IPS DF 6.9 (cell line): ENCODE measurements around the gene IQCF6.
"Not testable (repeated sequence)": the region's sequence is repeated elsewhere in the genome, so short reads cannot be mapped to it uniquely, and the experiment has no call there.

Source experiments
- DNase-seq: peaks from one replicate; pipeline ENCODE4 v3.0.0-alpha.2; 2013; ENCODE audit warnings: low read depth, low spot score
- H3K27ac ChIP-seq: one replicate; pipeline ENCODE4 v1.5.1; 2013; ENCODE audit warnings: low read length, control low read depth
- H3K27me3 ChIP-seq: 2 replicates; pipeline ENCODE4 v1.6.1; 2013; ENCODE audit warnings: mild to moderate bottlenecking, low read length; ENCODE audit not compliant: control insufficient read depth, insufficient read depth
- H3K36me3 ChIP-seq: 2 replicates; pipeline ENCODE4 v1.6.1; 2013; ENCODE audit warnings: low read length; ENCODE audit not compliant: control insufficient read depth, insufficient read depth
- H3K4me1 ChIP-seq: 2 replicates; pipeline ENCODE4 v1.6.1; 2013; ENCODE audit warnings: low read length; ENCODE audit not compliant: control insufficient read depth, insufficient read depth
- H3K4me3 ChIP-seq: 2 replicates; pipeline ENCODE4 v1.5.1; 2013; ENCODE audit warnings: mild to moderate bottlenecking, low read length
- H3K9me3 ChIP-seq: 2 replicates; pipeline ENCODE4 v1.6.1; 2013; ENCODE audit warnings: low read length, inconsistent platforms; ENCODE audit not compliant: control insufficient read depth, insufficient read depth
- WGBS: extraction: QIAGEN DNeasy Blood & Tissue Kit; methylation state at CpG from one replicate; pipeline ENCODE4 v1.1.7; 2013; ENCODE audit warnings: mixed read lengths, missing lambda C conversion rate; ENCODE audit not compliant: insufficient read length, insufficient coverage; 5-methylcytosine and 5-hydroxymethylcytosine counted together

Gene IQCF6

GRCh38 chr3:51773529-51774056 lies 5.4 kb downstream of the IQCF6 start:
- no peaks in the 10 kb centered on the region for H3K36me3 ChIP-seq
- H3K4me1 ChIP-seq = 0 out of 2 replicates have a peak, but pooled peaks cover 2% of the 10 kb centered on the region
- no peak overlapping the region for H3K4me3 ChIP-seq
- no peak overlapping the region for H3K27ac ChIP-seq
- no peaks in the 10 kb centered on the region for H3K27me3 ChIP-seq
- no peak for DNase-seq
- no peaks in the 10 kb centered on the region for H3K9me3 ChIP-seq
- WGBS = no CpG with 5 or more reads among the region's 4 CpGs

- no peak for DNase-seq
- H3K27me3 ChIP-seq = no peaks in the 10 kb centered on the region
- no peak overlapping the region for H3K4me3 ChIP-seq
- H3K27ac ChIP-seq = no peak overlapping the region
- H3K9me3 ChIP-seq = no peaks in the 10 kb centered on the region
- no peaks in the 10 kb centered on the region; the same call in 1 of the 2 replicates for H3K36me3 ChIP-seq
- H3K4me1 ChIP-seq = no peaks in the 10 kb centered on the region
Observed at GRCh38 chr3:51759203-51759602, 19.8 kb downstream of the IQCF6 start.

- not testable (repeated sequence) for H3K27me3 ChIP-seq, H3K27ac ChIP-seq, H3K4me1 ChIP-seq, H3K36me3 ChIP-seq, DNase-seq, H3K4me3 ChIP-seq, H3K9me3 ChIP-seq
- no CpG with 5 or more reads among the region's 13 CpGs for WGBS
Observed at GRCh38 chr3:51753763-51754750, 25.0 kb downstream of the IQCF6 start.

- Histone ChIP-seq H3K4me1 (no peaks in the 10 kb centered on the region), H3K4me3 (no peak overlapping the region), H3K27me3 (no peaks in the 10 kb centered on the region), H3K9me3 (no peaks in the 10 kb centered on the region), H3K27ac (no peak overlapping the region), H3K36me3 (no peaks in the 10 kb centered on the region)
- WGBS = no CpG with 5 or more reads among the region's 2 CpGs
- no peak for DNase-seq
Observed at GRCh38 chr3:51751287-51751686, 27.8 kb downstream of the IQCF6 start.

GRCh38 chr3:51750878-51751277 lies 28.2 kb downstream of the IQCF6 start:
- Histone ChIP-seq H3K27me3 (no peaks in the 10 kb centered on the region), H3K4me1 (no peaks in the 10 kb centered on the region), H3K36me3 (no peaks in the 10 kb centered on the region), H3K4me3 (no peak overlapping the region), H3K27ac (no peak overlapping the region), H3K9me3 (no peaks in the 10 kb centered on the region)
- DNase-seq = no peak
- WGBS = no CpG with 5 or more reads among the region's 1 CpG

GRCh38 chr3:51748327-51748726 lies 30.7 kb downstream of the IQCF6 start:
- no peaks in the 10 kb centered on the region for H3K36me3 ChIP-seq
- H3K9me3 ChIP-seq = no peaks in the 10 kb centered on the region
- H3K4me3 ChIP-seq = no peak overlapping the region
- WGBS = no CpG with 5 or more reads among the region's 1 CpG
- H3K27ac ChIP-seq = no peak overlapping the region
- DNase-seq = no peak
- no peaks in the 10 kb centered on the region for H3K4me1 ChIP-seq
- H3K27me3 ChIP-seq = no peaks in the 10 kb centered on the region

GRCh38 chr3:51747840-51748239 lies 31.2 kb downstream of the IQCF6 start:
- Histone ChIP-seq H3K36me3 (no peaks in the 10 kb centered on the region), H3K4me1 (no peaks in the 10 kb centered on the region), H3K27ac (no peak overlapping the region), H3K4me3 (no peak overlapping the region), H3K27me3 (no peaks in the 10 kb centered on the region), H3K9me3 (no peaks in the 10 kb centered on the region)
- no peak for DNase-seq

GRCh38 chr3:51742978-51743377 lies 36.1 kb downstream of the IQCF6 start:
- not testable (repeated sequence) for H3K27ac ChIP-seq, H3K4me3 ChIP-seq, H3K27me3 ChIP-seq, DNase-seq, H3K9me3 ChIP-seq, H3K4me1 ChIP-seq, H3K36me3 ChIP-seq
- no CpG with 5 or more reads among the region's 4 CpGs for WGBS

GRCh38 chr3:51742320-51742719 lies 36.7 kb downstream of the IQCF6 start:
- WGBS = no CpG with 5 or more reads among the region's 3 CpGs

GRCh38 chr3:51739110-51739509 lies 39.9 kb downstream of the IQCF6 start:
- Histone ChIP-seq H3K27ac (no peak overlapping the region), H3K4me1 (no peaks in the 10 kb centered on the region), H3K4me3 (no peak overlapping the region), H3K9me3 (no peaks in the 10 kb centered on the region), H3K36me3 (no peaks in the 10 kb centered on the region), H3K27me3 (no peaks in the 10 kb centered on the region)
- DNase-seq = no peak
- WGBS = no CpG with 5 or more reads among the region's 4 CpGs

More at GRCh38 chr3:51742320-51742719, 36.7 kb downstream of the IQCF6 start:
- not testable (repeated sequence) for H3K4me1 ChIP-seq, DNase-seq, H3K27me3 ChIP-seq, H3K27ac ChIP-seq, H3K9me3 ChIP-seq, H3K4me3 ChIP-seq, H3K36me3 ChIP-seq

- Histone ChIP-seq H3K9me3 (no peaks in the 10 kb centered on the region), H3K4me1 (no peaks in the 10 kb centered on the region), H3K27me3 (no peaks in the 10 kb centered on the region), H3K36me3 (no peaks in the 10 kb centered on the region), H3K27ac (no peak overlapping the region), H3K4me3 (no peak overlapping the region)
- no CpG with 5 or more reads among the region's 2 CpGs for WGBS
- DNase-seq = no peak
Observed at GRCh38 chr3:51735950-51736349, 43.1 kb downstream of the IQCF6 start.
